Measurements from ENCODE around the gene RASSF4. TPM values are rescaled to one million over a fixed set of nuclear protein-coding genes. Genes with fewer than 3 reads are reported as not detected.

RASSF4 gene, protein sequence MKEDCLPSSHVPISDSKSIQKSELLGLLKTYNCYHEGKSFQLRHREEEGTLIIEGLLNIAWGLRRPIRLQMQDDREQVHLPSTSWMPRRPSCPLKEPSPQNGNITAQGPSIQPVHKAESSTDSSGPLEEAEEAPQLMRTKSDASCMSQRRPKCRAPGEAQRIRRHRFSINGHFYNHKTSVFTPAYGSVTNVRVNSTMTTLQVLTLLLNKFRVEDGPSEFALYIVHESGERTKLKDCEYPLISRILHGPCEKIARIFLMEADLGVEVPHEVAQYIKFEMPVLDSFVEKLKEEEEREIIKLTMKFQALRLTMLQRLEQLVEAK
- total RNA-seq = 10 to 100 TPM; 27.6 to 41.5 (median 32.7) TPM

DNA sequence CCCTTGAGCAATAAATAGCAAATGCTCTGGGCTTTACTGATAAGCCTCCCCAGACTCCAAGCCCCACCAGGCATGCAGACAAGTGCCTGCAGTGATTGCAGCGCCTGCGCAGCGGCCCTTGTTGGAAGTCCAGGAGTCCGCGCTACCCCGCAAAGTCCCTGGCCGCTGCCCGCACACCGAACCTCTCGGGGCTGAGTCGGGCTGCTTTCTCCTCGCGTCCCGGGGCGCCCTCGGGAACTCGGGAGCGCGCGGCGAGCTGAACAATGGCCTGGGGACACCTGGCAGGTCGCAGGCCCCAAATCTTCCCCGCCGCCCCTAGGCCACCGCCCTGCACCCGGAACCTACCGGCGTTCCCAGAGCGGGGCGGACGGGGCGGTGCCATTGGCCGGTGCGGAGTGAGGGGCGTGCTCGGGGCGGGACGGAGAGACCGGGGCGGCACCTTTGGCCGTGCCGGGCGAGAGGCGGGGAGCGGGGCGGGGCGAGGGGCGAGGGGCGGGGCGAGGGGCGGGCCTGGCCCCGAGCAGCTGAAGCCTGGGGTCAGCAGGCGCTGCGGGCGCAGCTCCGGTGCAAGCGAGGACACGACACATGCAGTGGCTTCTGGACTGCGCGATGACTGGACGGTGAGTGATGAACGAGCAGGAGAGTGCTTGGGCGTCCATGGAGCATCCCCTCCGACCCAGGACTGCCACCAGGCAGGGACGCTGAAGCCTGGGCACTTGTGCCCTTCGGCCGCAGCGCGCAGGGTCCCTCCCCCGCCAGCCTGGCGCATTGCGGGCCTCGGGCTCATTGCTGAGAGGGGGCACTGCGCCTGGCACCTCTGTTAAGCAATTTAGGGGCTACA, at the start of gene RASSF4:
RASSF4 (plus strand) TSS at position 556 of the 841 bp plus-strand sequence. CDS start 10,401 bp downstream, outside the sequence.
- H3K4me3 ChIP-seq = peak within 1 kb of the TSS; percentile 72 to 83 (median 72)
- peaks cover 0 to 13% (median 4%) of the 10 kb centered on the region in 4 donors for H3K36me3 ChIP-seq
- no peaks in the 10 kb centered on the region for H3K27me3 ChIP-seq
- H3K27ac ChIP-seq (replicated peaks in 1 of 4) = peak within 1 kb of the TSS; percentile 87 to 93 (median 90)
- peak; percentile 98 for DNase-seq (ENCODE audit: extremely low spot score)
- TF ChIP-seq EP300 (IDR thresholded peaks at IDR 0.05) (no peak), CTCF (IDR thresholded peaks at IDR 0.05) (peak in 1 of 3 experiments; percentile 10), POLR2AphosphoS5 (IDR thresholded peaks at IDR 0.05) (peak; percentile 89 to 96), POLR2A (IDR thresholded peaks at IDR 0.05; ENCODE audit: low read depth) (peak; percentile 84)
- H3K9me3 ChIP-seq = no peaks in the 10 kb centered on the region
- intact Hi-C loops (cut with DNase I) = no loop called here
- 0% methylated on average over 12 of the region's 74 CpGs for WGBS
- H3K4me1 ChIP-seq = peaks cover 51 to 69% (median 66%) of the 10 kb centered on the region in 4 donors

- TF ChIP-seq CTCF (IDR thresholded peaks at IDR 0.05) = no peak
- no peak for TF ChIP-seq EP300 (IDR thresholded peaks at IDR 0.05)
- TF ChIP-seq POLR2A (IDR thresholded peaks at IDR 0.05; ENCODE audit: low read depth) = no peak
- no peak for TF ChIP-seq POLR2AphosphoS5 (IDR thresholded peaks at IDR 0.05)
- no peak overlapping the region for H3K27ac ChIP-seq (replicated peaks in 1 of 4)
- peaks cover 0 to 6% (median 0%) of the 10 kb centered on the region in 4 donors for H3K9me3 ChIP-seq
- H3K27me3 ChIP-seq = no peaks in the 10 kb centered on the region
- intact Hi-C loops (cut with DNase I) = no loop called here
- H3K36me3 ChIP-seq = no peaks in the 10 kb centered on the region
- WGBS = 73% methylated on average over 1 of the region's 1 CpG
- no peak for DNase-seq (ENCODE audit: extremely low spot score)
- peaks cover 6 to 17% (median 12%) of the 10 kb centered on the region in 4 donors for H3K4me1 ChIP-seq
- H3K4me3 ChIP-seq = no peak overlapping the region
These were observed 49.7 kb upstream of the RASSF4 start for GRCh38 chr10:44909910-44910309.

GRCh38 chr10:44910602-44911001, 49.0 kb upstream of the RASSF4 start:
- Histone ChIP-seq H3K27me3 (no peaks in the 10 kb centered on the region), H3K9me3 (peaks cover 0 to 1% (median 0%) of the 10 kb centered on the region in 4 donors), H3K4me1 (peaks cover 6 to 17% (median 12%) of the 10 kb centered on the region in 4 donors), H3K27ac (replicated peaks in 1 of 4) (no peak overlapping the region), H3K4me3 (no peak overlapping the region), H3K36me3 (no peaks in the 10 kb centered on the region)
- no peak for TF ChIP-seq CTCF (IDR thresholded peaks at IDR 0.05)
- TF ChIP-seq POLR2AphosphoS5 (IDR thresholded peaks at IDR 0.05) = no peak
- TF ChIP-seq EP300 (IDR thresholded peaks at IDR 0.05) = no peak
- TF ChIP-seq POLR2A (IDR thresholded peaks at IDR 0.05; ENCODE audit: low read depth) = no peak
- WGBS = 56% methylated on average over 7 of the region's 7 CpGs
- no peak for DNase-seq (ENCODE audit: extremely low spot score)
- intact Hi-C loops (cut with DNase I) = no loop called here

GRCh38 chr10:44911081-44911540, 48.5 kb upstream of the RASSF4 start, which contains the start of gene TMEM72:
Gene TMEM72, plus strand, starts transcription at chr10:44911337. Its CDS starts 176 bp downstream, at chr10:44911513.
- intact Hi-C loops (cut with DNase I) = no loop called here
- TF ChIP-seq POLR2A (IDR thresholded peaks at IDR 0.05; ENCODE audit: low read depth) (no peak), CTCF (IDR thresholded peaks at IDR 0.05) (no peak), EP300 (IDR thresholded peaks at IDR 0.05) (no peak), POLR2AphosphoS5 (IDR thresholded peaks at IDR 0.05) (no peak)
- Histone ChIP-seq H3K4me3 (no peak within 1 kb of the TSS), H3K27me3 (no peaks in the 10 kb centered on the region), H3K27ac (replicated peaks in 1 of 4) (no peak within 1 kb of the TSS), H3K4me1 (peaks cover 6 to 17% (median 12%) of the 10 kb centered on the region in 4 donors), H3K36me3 (no peaks in the 10 kb centered on the region), H3K9me3 (no peaks in the 10 kb centered on the region)
- no peak for DNase-seq (ENCODE audit: extremely low spot score)
- WGBS = 48% methylated on average over 4 of the region's 12 CpGs
